Measurements from ENCODE around the gene HMCN2. TPM values are rescaled to one million over a fixed set of nuclear protein-coding genes. Genes with fewer than 3 reads are reported as not detected.

The HMCN2 gene
- total RNA-seq, 4 donors from 2014 or later = 24.8 to 61.7 (median 36.1) TPM

DNA sequence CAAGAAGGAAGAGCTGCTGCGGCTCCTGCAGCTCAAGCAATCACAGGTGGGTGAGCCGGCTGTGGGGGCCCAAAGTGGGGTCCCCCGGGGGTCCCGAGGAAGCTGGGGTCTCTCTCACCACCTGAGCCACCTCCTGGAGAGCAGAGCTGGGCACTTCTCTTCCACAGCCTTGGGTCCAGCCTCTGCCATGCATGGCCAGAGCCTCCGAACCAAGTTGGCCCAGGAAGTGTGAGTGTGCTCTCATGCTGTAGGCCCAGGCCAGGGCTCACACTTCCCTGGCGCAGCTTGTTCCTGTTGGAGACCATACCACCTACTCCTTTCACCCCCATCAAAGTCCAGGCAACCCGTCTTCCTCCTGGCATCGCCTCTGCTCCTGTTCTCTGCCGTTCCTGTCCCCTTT is 19.7 kb downstream of the HMCN2 start:
- Histone ChIP-seq H3K27ac (no peak overlapping the region), H3K9me3 (no peaks in the 10 kb centered on the region), H3K27me3 (no peaks in the 10 kb centered on the region), H3K4me3 (no peak overlapping the region), H3K36me3 (no peaks in the 10 kb centered on the region), H3K4me1 (peaks cover 0 to 14% (median 0%) of the 10 kb centered on the region in 4 donors)
- TF ChIP-seq, protein P1, sequence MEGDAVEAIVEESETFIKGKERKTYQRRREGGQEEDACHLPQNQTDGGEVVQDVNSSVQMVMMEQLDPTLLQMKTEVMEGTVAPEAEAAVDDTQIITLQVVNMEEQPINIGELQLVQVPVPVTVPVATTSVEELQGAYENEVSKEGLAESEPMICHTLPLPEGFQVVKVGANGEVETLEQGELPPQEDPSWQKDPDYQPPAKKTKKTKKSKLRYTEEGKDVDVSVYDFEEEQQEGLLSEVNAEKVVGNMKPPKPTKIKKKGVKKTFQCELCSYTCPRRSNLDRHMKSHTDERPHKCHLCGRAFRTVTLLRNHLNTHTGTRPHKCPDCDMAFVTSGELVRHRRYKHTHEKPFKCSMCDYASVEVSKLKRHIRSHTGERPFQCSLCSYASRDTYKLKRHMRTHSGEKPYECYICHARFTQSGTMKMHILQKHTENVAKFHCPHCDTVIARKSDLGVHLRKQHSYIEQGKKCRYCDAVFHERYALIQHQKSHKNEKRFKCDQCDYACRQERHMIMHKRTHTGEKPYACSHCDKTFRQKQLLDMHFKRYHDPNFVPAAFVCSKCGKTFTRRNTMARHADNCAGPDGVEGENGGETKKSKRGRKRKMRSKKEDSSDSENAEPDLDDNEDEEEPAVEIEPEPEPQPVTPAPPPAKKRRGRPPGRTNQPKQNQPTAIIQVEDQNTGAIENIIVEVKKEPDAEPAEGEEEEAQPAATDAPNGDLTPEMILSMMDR (IDR thresholded peaks at IDR 0.05) = no peak
- TF ChIP-seq POLR2A (IDR thresholded peaks at IDR 0.05) = no peak
- DNase-seq = no peak

DNA sequence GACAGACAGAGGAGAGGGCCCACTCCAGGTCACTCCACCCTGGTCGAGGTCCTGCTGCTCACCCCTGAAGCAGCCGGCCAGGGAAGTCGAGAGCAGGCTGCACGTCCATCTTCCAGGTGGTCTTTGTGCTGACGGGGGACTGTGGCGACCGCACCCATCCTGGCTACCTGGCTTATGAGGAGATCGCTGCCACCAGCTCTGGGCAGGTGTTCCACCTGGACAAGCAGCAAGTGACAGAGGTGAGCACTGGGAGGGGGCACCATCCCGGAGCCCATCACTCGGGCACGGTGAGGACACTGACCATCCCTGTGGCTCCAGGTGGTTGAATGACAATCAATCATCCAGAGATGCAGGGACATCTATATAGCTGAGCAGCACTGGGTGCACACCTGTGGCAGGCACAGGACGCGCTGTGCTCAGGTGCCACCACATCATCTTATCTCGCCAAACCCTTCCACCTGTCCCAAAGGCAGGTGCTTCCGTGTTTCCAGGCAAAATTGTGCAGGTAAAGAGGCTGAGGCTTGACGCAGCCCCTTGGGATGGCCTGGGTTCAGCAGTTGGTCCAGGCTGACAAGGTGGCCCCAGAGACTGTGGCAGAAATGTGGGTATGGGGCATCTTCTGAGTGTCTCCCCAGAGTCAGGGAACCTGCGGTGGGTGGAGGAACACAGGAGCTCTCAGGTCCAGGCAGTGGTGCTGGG is 20.7 kb downstream of the HMCN2 start:
- H3K9me3 ChIP-seq = no peaks in the 10 kb centered on the region
- H3K36me3 ChIP-seq = no peaks in the 10 kb centered on the region
- peak overlapping the region in 2 of 4 donors; percentile 36 to 50 for H3K27ac ChIP-seq
- no peak overlapping the region for H3K4me3 ChIP-seq
- no peak for TF ChIP-seq POLR2A (IDR thresholded peaks at IDR 0.05)
- TF ChIP-seq, protein P1 (IDR thresholded peaks at IDR 0.05) = no peak
- peaks cover 0 to 14% (median 0%) of the 10 kb centered on the region in 4 donors for H3K4me1 ChIP-seq
- no peaks in the 10 kb centered on the region for H3K27me3 ChIP-seq
- DNase-seq = peak in 1 of 3 donors; percentile 34

DNA sequence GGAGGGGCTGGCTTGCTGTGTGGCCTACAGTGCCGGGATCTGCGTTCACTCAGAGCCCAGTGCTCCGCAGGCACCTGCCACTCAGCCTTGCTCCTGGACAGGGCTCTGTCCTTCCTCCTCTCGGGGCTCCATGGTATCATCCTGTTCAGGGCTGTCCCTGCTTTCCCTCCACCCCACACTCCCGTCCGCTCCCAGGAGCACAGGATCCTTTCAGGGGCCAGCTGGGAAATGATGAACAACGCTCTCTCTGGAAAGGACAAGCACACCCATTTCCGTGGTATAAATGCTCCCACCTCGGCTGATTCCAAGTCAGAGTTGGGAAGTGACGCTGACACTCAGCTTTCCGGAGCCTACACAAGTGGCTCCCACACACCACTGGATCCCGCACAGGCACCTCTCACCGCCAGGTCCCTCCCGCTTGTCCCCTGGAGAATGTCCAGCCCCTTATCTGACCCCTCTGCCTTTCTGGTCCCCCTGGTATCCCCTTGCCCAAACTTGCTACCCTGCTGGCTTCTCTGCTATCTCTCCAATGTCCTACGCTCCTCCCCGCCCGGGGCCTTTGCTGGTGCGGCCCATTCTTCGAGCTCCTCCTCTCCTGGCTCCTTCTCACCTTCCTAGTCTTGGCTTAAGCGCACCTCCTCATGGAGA is 21.3 kb downstream of the HMCN2 start:
- peak in 1 of 3 donors; percentile 33 for DNase-seq
- no peak overlapping the region for H3K4me3 ChIP-seq
- H3K4me1 ChIP-seq = peaks cover 0 to 14% (median 0%) of the 10 kb centered on the region in 4 donors
- H3K9me3 ChIP-seq = no peaks in the 10 kb centered on the region
- no peak for TF ChIP-seq POLR2A (IDR thresholded peaks at IDR 0.05)
- TF ChIP-seq, protein P1 (IDR thresholded peaks at IDR 0.05) = no peak
- H3K27ac ChIP-seq = peak overlapping the region in 2 of 4 donors; percentile 36 to 50
- no peaks in the 10 kb centered on the region for H3K27me3 ChIP-seq
- no peaks in the 10 kb centered on the region for H3K36me3 ChIP-seq

DNA sequence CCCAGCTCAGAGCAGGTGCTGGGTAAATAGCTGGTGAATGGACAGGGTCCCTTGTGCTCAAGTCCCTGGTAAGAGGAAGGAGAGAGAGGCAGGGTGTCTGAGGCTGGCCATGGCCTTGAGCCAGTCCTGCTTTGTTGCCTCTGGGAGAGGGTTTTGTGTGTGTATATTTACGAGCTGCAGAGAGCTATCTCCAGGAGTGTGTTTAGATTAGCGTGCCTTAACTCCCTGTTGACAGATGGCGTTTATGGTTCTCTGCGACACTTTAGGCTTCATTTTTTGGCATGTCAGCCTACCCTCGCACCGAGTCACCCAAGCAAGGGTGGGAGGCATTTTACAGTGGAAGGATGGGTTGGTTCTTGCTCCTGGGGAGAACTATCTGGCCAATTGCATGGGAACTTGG is 22.2 kb downstream of the HMCN2 start:
- Histone ChIP-seq H3K9me3 (no peaks in the 10 kb centered on the region), H3K27me3 (no peaks in the 10 kb centered on the region), H3K36me3 (no peaks in the 10 kb centered on the region), H3K4me3 (no peak overlapping the region), H3K4me1 (peaks cover 0 to 14% (median 0%) of the 10 kb centered on the region in 4 donors), H3K27ac (peak overlapping the region in 1 of 4 donors; percentile 50)
- DNase-seq = no peak
- TF ChIP-seq POLR2A (IDR thresholded peaks at IDR 0.05) = no peak
- TF ChIP-seq, protein P1 (IDR thresholded peaks at IDR 0.05) = no peak

DNA sequence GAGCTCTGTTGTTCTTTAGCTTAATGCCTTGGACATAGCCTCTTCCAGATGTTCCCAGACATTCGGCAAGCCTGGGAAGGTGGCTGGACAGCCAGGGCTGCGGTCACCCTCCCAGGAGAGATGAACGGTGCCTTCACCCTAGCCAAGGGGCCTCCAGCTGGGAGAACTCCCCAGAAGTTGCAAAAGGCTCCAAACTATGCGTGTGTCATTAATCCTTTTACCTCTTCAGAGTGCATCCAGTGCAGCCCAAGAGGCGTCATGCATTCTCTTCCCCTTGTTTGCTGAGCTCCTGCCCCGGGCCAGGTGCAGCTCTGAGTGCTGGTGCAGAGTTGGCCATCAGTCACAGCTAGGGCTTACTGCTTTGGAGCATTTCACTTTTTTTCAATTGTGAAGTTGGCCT is 22.8 kb downstream of the HMCN2 start:
- Histone ChIP-seq H3K27me3 (no peaks in the 10 kb centered on the region), H3K4me3 (no peak overlapping the region), H3K27ac (peak overlapping the region in 1 of 4 donors; percentile 50), H3K4me1 (peaks cover 0 to 14% (median 0%) of the 10 kb centered on the region in 4 donors), H3K9me3 (no peaks in the 10 kb centered on the region), H3K36me3 (no peaks in the 10 kb centered on the region)
- DNase-seq = peak in 1 of 3 donors; percentile 44
- no peak for TF ChIP-seq POLR2A (IDR thresholded peaks at IDR 0.05)
- TF ChIP-seq, protein P1 (IDR thresholded peaks at IDR 0.05) = no peak
